ENCODE measurements around the gene TPST2.
A peak's percentile ranks its signal among the peaks of the same experiment; 100 is the strongest.

TPST2 gene

DNA sequence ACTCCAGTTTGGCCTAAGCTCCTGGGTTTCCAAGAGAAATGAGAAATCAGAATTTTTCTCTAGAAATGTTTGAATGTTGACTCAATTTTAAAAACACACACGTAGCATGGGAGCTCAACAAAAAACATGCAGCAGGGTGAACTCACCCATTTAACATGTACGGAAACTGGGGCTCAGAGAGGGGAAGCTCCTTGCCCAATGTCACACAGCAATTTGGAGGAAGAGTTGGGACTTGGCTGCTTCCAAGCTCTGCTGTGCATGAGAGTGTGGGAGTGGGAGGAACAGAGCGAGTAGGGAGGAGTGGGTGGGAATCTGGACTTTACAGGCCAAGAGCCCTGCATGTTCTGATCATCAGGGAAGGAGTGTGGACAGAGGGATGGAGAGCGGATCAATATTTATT lies 5.9 kb downstream of the TPST2 start:
- no peak overlapping the region for H3K27ac ChIP-seq
- no peak for DNase-seq (ENCODE audit: low read depth, low spot score)

DNA sequence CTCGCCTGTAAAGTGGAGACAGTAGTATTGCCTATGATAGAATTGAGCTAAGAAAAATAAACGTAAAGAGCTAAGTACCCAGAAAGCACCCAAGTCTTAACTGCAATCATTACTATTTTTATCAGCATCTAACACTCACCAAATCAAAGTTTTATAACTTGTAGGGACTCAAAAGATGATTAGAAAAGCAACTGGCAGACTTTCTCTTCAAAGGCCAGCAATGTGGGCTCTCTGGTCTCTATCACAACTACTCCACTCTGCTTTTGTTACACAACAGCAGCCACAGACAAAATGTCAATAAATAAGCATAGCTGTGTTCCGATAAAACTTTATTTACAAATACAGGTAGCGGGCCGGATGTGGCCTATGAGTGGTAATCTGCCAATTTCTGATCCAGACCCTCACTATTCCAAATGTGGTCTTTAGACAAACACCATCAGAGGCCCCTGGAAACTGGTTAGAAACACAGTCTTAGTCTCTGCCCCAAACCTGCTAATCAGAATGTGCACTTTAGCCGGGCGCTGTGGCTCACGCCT lies 8.2 kb downstream of the TPST2 start:
- DNase-seq (ENCODE audit: low read depth, low spot score) = no peak

DNA sequence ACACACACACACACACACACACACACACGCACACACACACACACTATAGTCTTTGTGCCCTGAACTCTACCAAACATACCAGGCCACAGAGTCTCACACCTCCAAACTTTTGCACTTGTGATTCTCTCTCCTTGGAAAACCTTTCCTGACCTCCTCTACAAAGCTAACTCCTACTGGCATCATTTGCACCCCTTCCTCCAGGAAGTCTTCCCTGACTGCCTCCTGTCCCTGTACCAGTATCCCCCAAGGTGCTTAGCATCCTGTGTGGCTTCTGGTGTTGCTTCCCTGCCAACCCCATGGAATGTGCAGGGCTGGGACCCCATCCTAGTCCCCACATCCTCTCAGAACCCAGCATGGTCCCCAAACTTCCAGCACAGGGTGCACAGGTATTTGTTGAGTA lies 8.9 kb downstream of the TPST2 start:
- H3K27ac ChIP-seq = no peak overlapping the region
- no peak for DNase-seq (ENCODE audit: low read depth, low spot score)

More for the DNA sequence above, 8.2 kb downstream of the TPST2 start:
- no peak overlapping the region for H3K27ac ChIP-seq

DNA sequence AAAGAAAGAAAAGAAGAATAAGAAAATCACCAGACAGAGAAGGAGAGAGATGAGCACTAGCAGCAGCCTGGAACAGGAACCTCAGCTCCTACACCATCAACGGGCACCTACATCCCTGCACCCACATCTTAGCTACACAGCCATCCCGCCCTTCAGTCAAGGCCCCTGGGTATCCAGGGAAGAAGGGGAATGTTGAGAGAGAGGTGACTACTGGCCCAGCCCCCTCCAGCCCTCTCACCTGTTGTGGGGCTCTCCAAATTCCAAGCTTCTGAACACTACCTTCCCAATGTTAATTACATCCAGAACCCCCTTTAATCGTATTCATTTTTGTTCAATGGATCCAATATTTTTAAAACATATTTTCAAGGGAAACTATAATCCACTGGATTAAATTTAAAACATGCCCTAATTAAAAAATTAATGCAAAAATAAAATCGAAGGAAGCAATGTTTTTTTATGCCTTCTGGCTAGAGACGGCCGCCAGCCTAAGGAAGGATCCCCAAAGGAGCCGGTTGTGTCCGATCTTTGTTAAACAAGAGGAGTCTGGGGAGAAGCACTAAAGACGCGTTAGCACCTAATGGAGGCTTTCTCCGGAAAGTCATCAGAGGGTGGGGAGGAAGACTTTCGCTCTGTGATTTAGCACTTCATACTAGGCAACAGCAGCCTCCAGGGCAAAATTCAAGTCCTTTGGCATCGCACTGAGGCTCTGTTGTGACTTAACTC lies 9.5 kb downstream of the TPST2 start:
- no peak overlapping the region for H3K27ac ChIP-seq
- no peak for DNase-seq (ENCODE audit: low read depth, low spot score)

DNA sequence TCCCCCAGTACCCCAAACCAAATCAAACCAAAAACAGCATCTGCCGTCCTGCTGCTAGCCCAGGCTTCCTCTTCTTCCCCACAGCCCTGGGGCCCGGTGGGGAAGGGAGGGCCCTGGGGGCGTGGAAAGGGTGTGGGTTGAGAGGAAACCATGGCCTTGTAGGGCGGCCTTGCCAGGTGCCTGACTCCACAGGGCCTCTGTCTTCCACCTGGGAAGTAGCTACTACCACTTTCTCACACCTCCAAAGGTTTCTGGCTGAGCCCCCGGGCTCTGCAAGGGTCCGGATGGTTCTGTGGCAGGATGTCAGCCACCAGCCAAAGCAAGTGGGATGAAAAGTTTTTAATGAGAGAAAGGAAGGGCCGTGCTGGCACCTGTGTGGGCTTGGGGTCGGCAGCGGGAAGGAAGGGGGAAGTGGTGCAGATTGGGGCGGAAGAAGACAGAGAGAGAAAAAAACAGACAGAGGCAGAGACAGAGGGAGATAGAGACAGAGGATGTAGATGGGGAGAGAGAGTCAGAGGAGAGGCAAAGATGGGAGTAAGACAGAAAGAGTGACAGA lies 10.5 kb downstream of the TPST2 start:
- H3K27ac ChIP-seq = no peak overlapping the region
- DNase-seq (ENCODE audit: low read depth, low spot score) = no peak

DNA sequence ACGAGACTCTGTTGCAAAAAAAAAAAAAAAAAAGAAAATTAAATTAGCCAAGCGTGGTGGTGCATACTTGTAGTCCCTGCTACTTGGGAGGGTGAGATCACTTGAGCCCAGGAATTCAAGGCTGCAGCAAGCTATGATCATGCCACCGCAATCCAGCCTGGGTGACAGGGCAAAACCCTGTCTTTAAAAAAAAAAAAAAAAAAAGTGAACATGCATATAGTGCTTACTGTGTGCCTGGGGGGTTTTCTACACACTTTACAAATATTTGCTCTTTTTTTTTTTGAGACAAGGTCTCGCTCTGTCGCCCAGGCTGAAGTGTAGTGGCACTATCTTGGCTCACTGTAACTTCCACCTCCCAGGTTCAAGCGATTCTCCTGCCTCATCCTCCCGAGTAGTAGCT lies 12.9 kb downstream of the TPST2 start:
- H3K27ac ChIP-seq = no peak overlapping the region
- no peak for DNase-seq (ENCODE audit: low read depth, low spot score)

DNA sequence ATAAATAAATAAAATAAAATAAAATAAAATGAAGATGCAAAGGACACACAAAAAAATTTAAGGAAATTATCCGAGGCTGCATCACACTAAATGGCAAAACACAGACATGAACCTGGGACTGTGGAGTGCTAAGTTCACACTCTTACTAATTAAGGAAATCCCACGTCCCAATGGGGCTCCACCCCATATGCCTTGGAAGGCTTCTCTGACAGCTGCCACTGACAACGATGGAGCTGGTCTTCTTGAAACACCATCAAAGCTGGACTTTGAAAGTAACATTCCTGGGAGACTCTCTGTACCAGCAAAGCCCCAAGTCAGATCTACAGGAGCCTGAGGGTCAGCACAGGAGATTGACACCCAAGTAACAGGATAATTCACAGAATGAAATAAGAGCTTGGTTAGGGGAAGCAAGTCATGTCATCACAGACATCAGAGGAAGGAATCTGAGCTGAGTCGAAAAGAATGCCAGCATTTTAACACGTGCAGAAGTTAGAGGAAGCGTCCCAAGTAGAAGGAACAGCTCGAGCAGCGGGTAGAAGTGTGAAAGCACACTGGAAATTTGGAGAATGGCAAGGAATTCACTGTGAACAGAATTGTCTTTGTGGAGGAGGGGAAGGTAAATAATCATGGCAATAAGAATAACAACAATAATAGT lies 13.8 kb downstream of the TPST2 start:
- no peak overlapping the region for H3K27ac ChIP-seq
- no peak for DNase-seq (ENCODE audit: low read depth, low spot score)

DNA sequence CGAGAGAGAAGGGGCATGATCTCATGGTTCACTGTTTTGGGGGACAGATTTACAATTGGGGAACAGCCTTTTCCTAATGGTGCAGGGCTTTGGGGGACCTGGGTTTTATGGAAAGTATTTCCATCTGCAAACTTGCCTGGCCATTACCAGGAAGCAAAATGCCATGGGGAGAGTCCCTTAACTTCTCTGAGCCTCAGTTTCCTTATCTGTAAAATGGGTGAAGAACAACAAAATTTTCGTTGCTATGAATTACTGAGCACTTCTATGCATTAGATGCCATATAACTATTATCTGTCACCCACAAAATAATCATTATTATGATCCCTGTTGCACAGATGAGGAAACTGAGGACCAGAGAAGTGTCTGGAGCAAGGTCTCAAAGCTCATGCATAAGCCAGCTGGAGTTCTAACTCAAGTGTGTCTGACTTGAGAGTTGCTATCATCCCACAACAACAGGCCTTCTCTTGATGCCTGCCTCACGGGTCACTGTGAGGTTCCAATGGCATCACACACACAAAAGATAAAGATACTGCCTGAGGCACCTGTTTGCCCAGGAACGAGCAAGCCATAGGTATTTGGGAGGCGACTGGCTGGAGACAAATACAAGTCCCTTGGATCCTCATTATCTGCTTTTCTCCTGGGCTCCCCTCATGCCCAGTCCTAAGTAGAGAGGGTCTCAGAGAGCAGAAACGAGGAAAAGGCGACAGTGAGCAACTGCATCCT lies 15.8 kb downstream of the TPST2 start:
- no peak overlapping the region for H3K27ac ChIP-seq
- no peak for DNase-seq (ENCODE audit: low read depth, low spot score)

DNA sequence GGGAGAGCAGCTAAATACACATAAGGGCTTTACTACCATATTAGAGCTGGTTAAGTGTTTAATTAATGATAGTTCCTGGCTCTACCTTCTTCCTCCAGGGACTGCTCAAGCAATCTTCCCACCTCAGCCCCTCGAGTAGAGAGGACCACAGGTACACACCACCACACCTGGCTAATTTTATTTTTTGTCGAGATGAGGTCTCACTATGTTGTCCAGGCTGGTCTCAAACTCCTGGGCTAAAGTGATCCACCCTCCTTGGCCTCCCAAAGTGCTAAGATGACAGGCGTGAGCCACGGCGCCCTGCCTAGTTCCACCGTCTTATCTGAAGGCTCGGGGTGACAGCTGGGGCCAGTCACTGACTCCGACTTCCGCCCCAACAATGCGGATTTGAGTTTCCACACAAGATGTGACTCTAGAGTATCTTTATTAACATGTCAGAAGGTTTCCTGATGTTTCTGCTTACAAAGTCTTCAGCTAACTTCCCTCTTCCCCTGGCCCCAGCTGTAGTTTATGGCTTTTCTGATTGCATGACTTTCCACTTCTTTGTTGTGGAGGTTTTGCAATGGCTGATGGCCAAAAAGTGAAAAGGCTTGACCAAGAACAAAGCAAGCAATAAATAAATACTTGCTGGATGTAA lies 16.8 kb downstream of the TPST2 start:
- no peak overlapping the region for H3K27ac ChIP-seq
- DNase-seq (ENCODE audit: low read depth, low spot score) = no peak

DNA sequence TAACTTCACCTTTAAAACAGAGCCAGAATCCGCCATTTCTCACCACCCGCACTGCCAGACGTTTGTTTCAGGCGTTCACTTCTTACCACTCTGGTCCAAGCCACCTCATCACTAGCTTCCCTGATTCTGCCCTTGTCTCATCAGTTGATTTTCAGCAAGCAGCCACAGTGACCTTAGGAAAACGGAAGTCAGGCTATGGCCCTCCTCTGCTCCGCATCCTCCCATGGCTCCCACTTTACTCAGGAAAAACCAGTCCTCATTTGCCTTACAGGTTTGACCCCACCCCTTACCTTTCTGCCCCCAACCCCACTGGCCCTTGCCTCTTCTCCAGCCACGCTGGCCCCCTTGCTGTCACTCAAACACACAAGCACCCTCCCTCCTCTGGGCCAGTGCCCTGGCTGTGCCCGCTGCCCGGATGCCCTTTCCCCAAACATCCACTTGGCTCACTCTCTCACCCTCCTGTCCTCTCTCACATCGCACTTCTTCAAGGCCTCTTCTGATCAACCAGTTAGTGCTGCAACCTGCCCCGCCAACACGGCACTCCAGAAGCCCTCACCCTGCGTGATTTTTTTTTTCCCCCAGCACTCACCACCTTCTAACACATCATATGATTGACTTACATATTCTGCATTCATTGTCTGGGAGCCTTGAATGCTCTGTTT lies 18.9 kb downstream of the TPST2 start:
- no peak for DNase-seq (ENCODE audit: low read depth, low spot score)
- H3K27ac ChIP-seq = no peak overlapping the region

DNA sequence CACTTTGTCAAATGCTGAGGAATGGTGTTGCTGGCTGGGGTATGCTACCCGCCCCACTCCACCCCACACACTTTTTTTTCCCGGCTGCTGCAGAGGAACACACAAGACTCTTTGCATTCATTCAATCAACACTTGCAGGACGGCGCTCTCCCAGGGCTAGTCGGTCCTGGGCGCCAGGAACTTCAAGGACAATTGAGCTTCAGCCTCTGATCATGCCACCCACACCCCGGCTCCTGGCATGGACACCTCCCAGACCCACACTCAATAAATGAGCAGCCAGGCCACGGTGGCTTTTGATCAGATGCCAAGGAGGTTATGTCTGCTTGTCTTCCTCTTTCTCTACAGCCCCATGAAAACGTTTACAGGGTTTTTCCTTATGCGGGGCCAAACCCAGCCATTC lies 19.8 kb downstream of the TPST2 start:
- no peak overlapping the region for H3K27ac ChIP-seq
- DNase-seq (ENCODE audit: low read depth, low spot score) = no peak

DNA sequence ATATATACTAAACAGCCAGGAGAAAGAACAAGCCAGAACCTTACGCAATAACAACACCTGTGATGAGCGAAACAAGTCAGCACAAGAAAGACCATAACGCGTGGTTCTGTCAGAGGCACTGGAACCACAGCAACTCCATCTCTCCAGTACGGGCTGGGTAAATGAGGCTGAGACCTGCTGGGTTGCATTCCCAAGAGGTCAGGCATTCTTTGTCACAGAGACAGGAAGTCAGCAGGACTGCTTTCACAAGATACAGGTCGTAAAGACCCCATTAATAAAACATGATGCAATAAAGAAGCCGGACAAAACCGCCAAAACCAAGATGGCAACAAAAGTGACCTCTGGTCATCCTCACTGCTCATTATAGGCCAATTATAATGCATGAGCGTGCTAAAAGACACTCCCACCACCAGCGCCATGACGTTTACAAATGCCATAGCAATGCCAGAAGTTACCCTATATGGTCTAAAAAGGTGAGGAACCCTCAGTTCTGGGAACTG lies 21.7 kb downstream of the TPST2 start:
- H3K27ac ChIP-seq = peak overlapping the region; percentile 92
- DNase-seq (ENCODE audit: low read depth, low spot score) = peak; percentile 91

DNA sequence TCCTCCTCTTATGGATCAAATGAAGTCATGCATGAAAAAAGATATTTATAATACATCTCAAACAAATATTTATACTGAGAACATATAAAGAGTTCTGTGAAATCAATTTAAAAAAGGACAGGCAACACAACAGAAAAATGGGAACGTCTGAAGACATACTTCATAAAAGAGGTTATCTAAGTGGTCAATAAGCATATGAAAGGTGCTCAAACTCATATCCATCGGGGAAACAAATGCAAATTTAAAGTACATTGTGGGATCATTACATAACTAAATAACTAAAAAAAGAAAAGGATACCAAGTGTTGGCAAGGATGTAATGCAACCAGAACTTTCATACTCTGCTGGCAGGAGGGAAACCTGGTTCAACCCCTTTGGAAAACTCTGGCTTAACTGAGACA lies 22.3 kb downstream of the TPST2 start:
- H3K27ac ChIP-seq = peak overlapping the region; percentile 92
- DNase-seq (ENCODE audit: low read depth, low spot score) = no peak

DNA sequence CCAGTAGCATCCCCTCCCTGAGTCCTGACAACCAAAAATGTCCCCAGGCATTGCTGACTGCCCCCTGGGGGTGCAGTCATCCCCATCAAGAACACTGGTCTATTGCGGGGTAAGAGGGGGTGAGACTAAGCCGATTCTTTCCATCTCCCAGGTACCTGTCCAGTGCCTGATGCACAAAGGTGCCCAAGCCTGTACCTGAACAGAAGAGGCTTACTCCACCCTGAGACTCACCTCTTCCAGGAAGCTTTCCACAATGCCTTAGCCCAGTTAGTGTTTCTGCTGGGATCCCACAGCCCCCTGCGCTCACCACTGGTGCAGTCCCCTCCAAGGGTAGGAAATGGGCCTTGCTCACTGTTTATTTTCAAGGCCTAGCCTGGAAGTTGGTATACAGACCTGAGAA lies 22.9 kb downstream of the TPST2 start:
- no peak for DNase-seq (ENCODE audit: low read depth, low spot score)
- peak overlapping the region; percentile 92 for H3K27ac ChIP-seq

DNA sequence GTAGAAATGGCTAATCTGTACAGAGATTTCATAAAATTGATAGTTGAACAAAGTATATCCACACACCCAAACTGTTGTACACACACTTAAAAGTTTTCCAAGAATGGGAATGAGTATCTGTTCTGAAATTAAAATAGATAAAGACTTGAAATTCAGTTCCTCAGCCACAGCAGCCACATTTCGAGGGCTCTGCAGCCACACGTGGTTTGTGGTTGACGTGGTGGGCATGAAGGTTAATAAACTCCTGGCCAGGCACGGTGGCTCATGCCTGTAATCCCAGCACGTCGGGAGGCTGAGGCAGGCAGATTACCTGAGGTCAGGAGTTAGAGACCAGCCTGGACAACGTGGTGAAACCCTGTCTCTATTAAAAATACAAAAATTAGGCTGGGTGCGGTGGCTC lies 24.0 kb downstream of the TPST2 start:
- H3K27ac ChIP-seq = no peak overlapping the region
- DNase-seq (ENCODE audit: low read depth, low spot score) = no peak

DNA sequence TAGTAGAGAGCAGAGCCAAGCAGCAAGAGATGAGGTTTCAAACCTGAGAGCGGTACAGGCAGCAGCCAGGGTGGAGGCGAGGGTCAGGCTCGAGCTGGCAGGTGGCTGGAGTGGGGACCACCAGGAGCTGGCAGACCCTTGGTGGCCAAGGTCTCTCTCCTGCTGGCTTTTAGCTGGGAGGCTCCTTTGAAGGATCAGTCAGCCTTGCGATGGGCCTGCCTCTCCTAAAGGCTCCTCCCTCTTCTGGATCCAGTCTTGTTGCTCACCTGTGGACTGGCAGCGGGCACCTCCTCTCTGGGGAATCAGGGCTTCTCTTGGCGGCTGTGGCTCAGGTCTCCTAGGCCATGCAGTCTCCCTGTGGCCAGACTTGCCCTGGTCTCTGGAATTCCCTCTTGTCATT lies 24.8 kb downstream of the TPST2 start:
- no peak for DNase-seq (ENCODE audit: low read depth, low spot score)
- peak overlapping the region; percentile 33 for H3K27ac ChIP-seq

DNA sequence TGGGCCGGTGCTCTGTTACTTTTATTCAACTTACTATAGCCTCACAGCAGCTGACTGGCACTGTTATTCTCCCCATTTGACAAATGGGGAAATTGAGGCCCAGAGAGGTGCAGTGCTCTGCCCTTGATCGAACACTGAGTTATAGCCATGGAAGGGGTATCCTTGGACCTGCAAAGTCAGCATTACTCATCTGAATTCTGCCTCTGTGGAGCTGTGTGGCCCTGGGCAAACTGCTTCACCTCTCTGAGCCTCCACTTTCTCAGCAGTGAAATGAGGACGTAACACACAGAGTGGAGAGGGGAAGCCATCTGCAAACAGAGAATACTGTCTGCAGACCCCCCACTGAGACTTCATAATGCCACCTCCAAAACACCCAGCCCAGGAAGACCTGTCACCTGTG lies 25.3 kb downstream of the TPST2 start:
- peak overlapping the region; percentile 33 for H3K27ac ChIP-seq
- DNase-seq (ENCODE audit: low read depth, low spot score) = no peak

DNA sequence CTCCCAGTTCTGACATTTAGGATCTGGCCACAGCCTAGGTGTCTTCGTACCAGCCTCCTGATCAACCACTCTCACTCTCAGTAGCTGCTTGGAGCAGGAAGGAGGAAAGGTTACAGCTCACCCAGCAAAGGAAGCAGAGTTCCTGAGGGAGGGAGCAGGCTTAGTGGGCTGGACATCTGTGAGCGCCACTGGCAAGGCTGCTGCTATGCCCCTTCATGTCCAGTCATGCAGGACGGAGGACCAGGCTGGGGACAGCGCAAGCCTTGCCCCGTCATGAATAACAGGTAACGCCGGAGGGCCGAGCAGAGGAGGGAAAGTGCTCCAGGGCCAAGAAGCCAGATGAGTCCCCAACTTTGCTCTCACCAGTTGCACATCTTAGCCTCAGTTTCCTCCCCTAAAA lies 25.8 kb downstream of the TPST2 start:
- peak overlapping the region; percentile 33 for H3K27ac ChIP-seq
- peak; percentile 18 for DNase-seq (ENCODE audit: low read depth, low spot score)

DNA sequence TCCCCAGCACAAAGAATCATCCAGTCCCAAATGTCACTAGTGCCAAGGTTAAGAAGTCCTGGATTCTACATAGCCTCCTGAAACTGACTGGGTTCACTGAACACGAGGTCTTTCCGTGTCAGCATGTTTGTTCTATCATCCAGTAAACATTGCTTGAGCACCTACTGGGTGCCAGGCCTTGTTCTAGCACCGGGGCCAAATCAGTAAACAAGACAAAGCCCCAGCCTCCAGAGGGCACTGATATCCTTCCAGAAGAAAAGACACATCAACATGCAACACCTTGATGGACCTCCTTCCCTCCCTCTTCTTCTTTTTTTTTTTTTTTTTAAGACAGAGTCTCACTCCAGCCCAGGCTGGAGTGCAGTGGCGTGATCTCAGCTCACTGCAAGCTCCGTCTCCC lies 26.9 kb downstream of the TPST2 start:
- H3K27ac ChIP-seq = no peak overlapping the region
- no peak for DNase-seq (ENCODE audit: low read depth, low spot score)

All from epithelial cell of prostate (primary cell).